Measurements from ENCODE around the gene CUL2.

The CUL2 gene

DNA sequence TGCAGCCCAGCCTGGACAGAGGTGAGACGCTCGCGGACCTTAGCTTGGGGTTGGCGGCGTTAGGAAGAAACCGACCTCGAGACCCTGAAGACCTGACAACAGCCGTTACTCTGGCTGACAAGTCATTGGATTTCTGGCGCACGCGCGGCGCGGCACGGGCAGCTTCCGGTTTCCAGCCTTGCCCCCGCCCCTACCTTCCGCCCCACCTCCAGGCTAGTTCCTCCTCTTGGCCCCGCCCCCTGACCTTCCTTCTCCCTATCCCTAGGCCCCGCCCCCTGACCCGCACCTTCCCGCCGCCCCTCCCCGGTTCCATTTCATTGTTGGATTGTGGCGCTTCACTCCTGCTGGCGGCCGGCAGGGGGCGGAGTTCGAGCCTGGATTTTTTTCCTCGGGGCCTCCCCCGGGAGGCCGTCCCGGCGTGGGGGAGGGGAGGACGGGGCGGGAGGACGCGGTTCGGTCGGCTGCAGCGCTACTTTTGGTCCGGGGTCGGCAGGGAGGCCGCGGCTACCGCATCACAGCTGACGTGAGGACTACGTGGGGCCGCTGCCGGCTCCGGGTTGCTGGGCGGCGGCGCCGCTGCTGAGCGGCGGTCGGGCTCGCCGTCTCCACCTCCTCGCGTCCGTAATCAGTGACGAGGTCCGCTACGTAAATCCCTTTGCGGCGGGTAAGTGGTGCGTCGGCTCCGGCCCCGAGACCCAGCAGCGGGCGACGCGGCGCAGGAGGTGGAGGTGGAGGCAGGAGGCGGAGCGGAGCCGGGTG lies 36.6 kb upstream of the CUL2 start, which contains the start of gene CREM:
Gene CREM, plus strand, starts transcription at position 317 of the 759 bp plus-strand sequence. CDS start 10,990 bp downstream, outside the sequence.
- H3K18ac ChIP-seq (ENCODE audit: low read length): peak within 1 kb of the TSS; percentile 98
- peak; percentile 98 for DNase-seq (ENCODE audit: low spot score)
- peak within 1 kb of the TSS; percentile 97 for H3K27ac ChIP-seq (replicated peaks; ENCODE audit: low read length)
- H2AK5ac ChIP-seq (ENCODE audit: low read depth, low read length): peak within 1 kb of the TSS; percentile 74
- peak within 1 kb of the TSS; percentile 95 for H2AFZ ChIP-seq (ENCODE audit: low read length)
- H2BK15ac ChIP-seq (ENCODE audit: low read length): peak within 1 kb of the TSS; percentile 85
- peak within 1 kb of the TSS; percentile 77 to 98 for H3K4me3 ChIP-seq (ENCODE audit: low read length in 2 of 2)
- H2BK12ac ChIP-seq (ENCODE audit: low read length): no peak within 1 kb of the TSS
- H2BK120ac ChIP-seq (ENCODE audit: low read depth, low read length): no peak within 1 kb of the TSS
- H3K9ac ChIP-seq (ENCODE audit: low read depth, low read length, poor library complexity): peak within 1 kb of the TSS; percentile 94
- no peaks in the 10 kb centered on the region for H3K27me3 ChIP-seq (ENCODE audit: control insufficient read depth in 3 of 3, insufficient read depth in 3 of 3, low read depth in 1 of 3, low read length in 3 of 3)
- H3K4ac ChIP-seq (ENCODE audit: low read length): no peak within 1 kb of the TSS
- no peaks in the 10 kb centered on the region for H3K9me3 ChIP-seq (replicated peaks in 1 of 2; ENCODE audit: control insufficient read depth in 2 of 2, insufficient read depth in 1 of 2, low read depth in 1 of 2, low read length in 2 of 2)
- peak within 1 kb of the TSS; percentile 79 for H3K14ac ChIP-seq (ENCODE audit: low read length)
- WGBS, 2 donors (ENCODE audit: extremely low coverage in 2 of 2, insufficient read length in 2 of 2, insufficient replicate concordance in 1 of 2): no CpG with 5 or more reads among the region's 80 CpGs
- H3K4me2 ChIP-seq (ENCODE audit: insufficient read depth, low read length, poor library complexity, severe bottlenecking): peak within 1 kb of the TSS; percentile 90
- H3K23ac ChIP-seq (ENCODE audit: low read depth, low read length, poor library complexity): peak within 1 kb of the TSS; percentile 100
- H3K79me1 ChIP-seq (ENCODE audit: low read depth, low read length): no peaks in the 10 kb centered on the region
- H3K36me3 ChIP-seq (replicated peaks in 1 of 2; ENCODE audit: control insufficient read depth in 2 of 2, insufficient read depth in 2 of 2, low read length in 2 of 2): no peaks in the 10 kb centered on the region
- no peak within 1 kb of the TSS for H4K91ac ChIP-seq (ENCODE audit: low read depth, low read length, poor library complexity)
- peaks cover 0 to 4% of the 10 kb centered on the region in 2 donors for H3K4me1 ChIP-seq (ENCODE audit: control insufficient read depth in 2 of 2, insufficient read depth in 1 of 2, low read depth in 1 of 2, low read length in 2 of 2)
- peak within 1 kb of the TSS; percentile 70 for H2BK5ac ChIP-seq (ENCODE audit: low read length)
- peak within 1 kb of the TSS; percentile 43 for H4K8ac ChIP-seq (ENCODE audit: low read depth, low read length)

DNA sequence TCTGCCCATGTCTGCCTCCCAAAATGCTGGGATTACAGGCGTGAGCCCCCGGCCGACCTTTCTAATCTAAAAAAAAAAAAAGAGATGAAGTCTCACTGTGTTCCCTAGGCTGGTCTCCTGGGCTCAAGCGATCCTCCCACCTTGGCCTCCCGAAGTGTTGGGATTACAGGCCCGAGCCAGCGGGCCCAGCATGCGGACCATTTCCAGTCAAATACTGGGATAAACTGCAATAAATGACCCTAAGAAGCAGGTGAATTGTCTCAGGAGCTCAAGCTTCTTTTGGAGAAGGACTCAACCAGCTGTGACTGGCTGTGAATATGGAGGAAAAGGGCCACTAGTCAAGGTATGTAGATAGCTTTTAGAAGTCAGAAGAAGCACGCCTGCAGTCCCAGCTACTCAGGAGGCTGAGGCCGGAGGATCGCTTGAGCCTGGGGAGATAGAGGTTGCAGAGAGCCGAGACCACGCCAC lies 36.0 kb upstream of the CUL2 start:
- no peak for DNase-seq (ENCODE audit: low spot score)
- Histone ChIP-seq H2AFZ (ENCODE audit: low read length) (peak overlapping the region; percentile 95), H3K79me1 (ENCODE audit: low read depth, low read length) (no peaks in the 10 kb centered on the region), H3K23ac (ENCODE audit: low read depth, low read length, poor library complexity) (peak overlapping the region; percentile 94), H3K4me1 (ENCODE audit: control insufficient read depth in 2 of 2, insufficient read depth in 1 of 2, low read depth in 1 of 2, low read length in 2 of 2) (peaks cover 0 to 4% of the 10 kb centered on the region in 2 donors), H3K4ac (ENCODE audit: low read length) (no peak overlapping the region), H3K9ac (ENCODE audit: low read depth, low read length, poor library complexity) (peak overlapping the region; percentile 92), H3K4me3 (ENCODE audit: low read length in 2 of 2) (peak overlapping the region; percentile 66 to 77), H3K36me3 (replicated peaks in 1 of 2; ENCODE audit: control insufficient read depth in 2 of 2, insufficient read depth in 2 of 2, low read length in 2 of 2) (no peaks in the 10 kb centered on the region), H3K4me2 (ENCODE audit: insufficient read depth, low read length, poor library complexity, severe bottlenecking) (peak overlapping the region; percentile 90), H2BK12ac (ENCODE audit: low read length) (no peak overlapping the region), H3K9me3 (replicated peaks in 1 of 2; ENCODE audit: control insufficient read depth in 2 of 2, insufficient read depth in 1 of 2, low read depth in 1 of 2, low read length in 2 of 2) (no peaks in the 10 kb centered on the region), H3K18ac (ENCODE audit: low read length) (peak overlapping the region; percentile 97), H2BK120ac (ENCODE audit: low read depth, low read length) (no peak overlapping the region), H2AK5ac (ENCODE audit: low read depth, low read length) (no peak overlapping the region), H4K8ac (ENCODE audit: low read depth, low read length) (peak overlapping the region; percentile 5), H2BK15ac (ENCODE audit: low read length) (no peak overlapping the region), H3K14ac (ENCODE audit: low read length) (no peak overlapping the region), H3K27ac (replicated peaks; ENCODE audit: low read length) (peak overlapping the region; percentile 67), H3K27me3 (ENCODE audit: control insufficient read depth in 3 of 3, insufficient read depth in 3 of 3, low read depth in 1 of 3, low read length in 3 of 3) (no peaks in the 10 kb centered on the region), H4K91ac (ENCODE audit: low read depth, low read length, poor library complexity) (no peak overlapping the region), H2BK5ac (ENCODE audit: low read length) (no peak overlapping the region)
- WGBS, 2 donors (ENCODE audit: extremely low coverage in 2 of 2, insufficient read length in 2 of 2, insufficient replicate concordance in 1 of 2): no CpG with 5 or more reads among the region's 13 CpGs

DNA sequence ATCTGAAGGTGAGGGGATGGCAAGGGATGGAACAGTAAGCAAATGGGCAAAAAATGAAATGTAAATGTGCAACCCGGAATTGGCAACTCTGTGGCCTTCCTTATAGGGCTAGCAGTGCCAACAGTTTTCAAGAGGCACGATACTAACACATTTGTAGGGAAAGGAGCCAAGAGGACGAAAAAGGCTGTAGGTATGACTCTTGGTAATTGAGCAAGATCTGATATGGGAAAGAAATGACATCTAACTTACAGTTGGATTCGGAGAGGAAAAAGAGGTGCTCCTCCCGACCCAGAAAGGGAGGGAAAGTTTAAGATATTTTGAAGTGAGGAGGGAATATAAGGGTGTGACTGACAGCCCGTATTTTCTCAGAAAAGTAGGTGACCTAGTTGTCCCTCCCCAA lies 34.4 kb upstream of the CUL2 start:
- no peak overlapping the region for H3K9ac ChIP-seq (ENCODE audit: low read depth, low read length, poor library complexity)
- H3K9me3 ChIP-seq (replicated peaks in 1 of 2; ENCODE audit: control insufficient read depth in 2 of 2, insufficient read depth in 1 of 2, low read depth in 1 of 2, low read length in 2 of 2): no peaks in the 10 kb centered on the region
- H3K23ac ChIP-seq (ENCODE audit: low read depth, low read length, poor library complexity): no peak overlapping the region
- H2BK5ac ChIP-seq (ENCODE audit: low read length): no peak overlapping the region
- H4K8ac ChIP-seq (ENCODE audit: low read depth, low read length): no peak overlapping the region
- DNase-seq (ENCODE audit: low spot score): no peak
- no peak overlapping the region for H2BK120ac ChIP-seq (ENCODE audit: low read depth, low read length)
- peaks cover 0 to 4% of the 10 kb centered on the region in 2 donors for H3K4me1 ChIP-seq (ENCODE audit: control insufficient read depth in 2 of 2, insufficient read depth in 1 of 2, low read depth in 1 of 2, low read length in 2 of 2)
- no peak overlapping the region for H3K14ac ChIP-seq (ENCODE audit: low read length)
- H3K4me3 ChIP-seq (ENCODE audit: low read length in 2 of 2): no peak overlapping the region
- no peak overlapping the region for H2AK5ac ChIP-seq (ENCODE audit: low read depth, low read length)
- no peak overlapping the region for H3K4me2 ChIP-seq (ENCODE audit: insufficient read depth, low read length, poor library complexity, severe bottlenecking)
- WGBS, 2 donors (ENCODE audit: extremely low coverage in 2 of 2, insufficient read length in 2 of 2, insufficient replicate concordance in 1 of 2): no CpG with 5 or more reads among the region's 6 CpGs
- no peak overlapping the region for H3K27ac ChIP-seq (replicated peaks; ENCODE audit: low read length)
- H4K91ac ChIP-seq (ENCODE audit: low read depth, low read length, poor library complexity): no peak overlapping the region
- no peak overlapping the region for H3K4ac ChIP-seq (ENCODE audit: low read length)
- no peaks in the 10 kb centered on the region for H3K27me3 ChIP-seq (ENCODE audit: control insufficient read depth in 3 of 3, insufficient read depth in 3 of 3, low read depth in 1 of 3, low read length in 3 of 3)
- H3K79me1 ChIP-seq (ENCODE audit: low read depth, low read length): no peaks in the 10 kb centered on the region
- no peak overlapping the region for H2AFZ ChIP-seq (ENCODE audit: low read length)
- no peaks in the 10 kb centered on the region for H3K36me3 ChIP-seq (replicated peaks in 1 of 2; ENCODE audit: control insufficient read depth in 2 of 2, insufficient read depth in 2 of 2, low read length in 2 of 2)
- H3K18ac ChIP-seq (ENCODE audit: low read length): no peak overlapping the region
- no peak overlapping the region for H2BK12ac ChIP-seq (ENCODE audit: low read length)
- no peak overlapping the region for H2BK15ac ChIP-seq (ENCODE audit: low read length)

DNA sequence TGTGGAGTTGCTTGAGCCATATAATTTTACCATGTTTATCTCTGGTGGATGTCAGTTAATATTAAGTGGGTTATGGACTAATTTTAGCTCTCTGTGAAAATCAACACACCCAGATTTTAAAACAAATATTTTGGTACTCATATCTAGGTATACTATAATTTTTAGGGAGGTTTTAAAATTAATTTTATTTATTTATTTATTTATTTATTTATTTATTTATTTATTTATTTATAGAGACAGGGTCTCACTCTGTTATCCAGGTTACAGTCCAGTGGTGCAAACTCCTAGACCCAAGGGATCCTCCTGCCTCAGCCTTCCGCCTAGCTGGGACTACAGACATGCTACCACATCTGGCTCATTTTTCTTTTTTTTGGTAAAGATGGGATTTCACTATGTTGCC lies 29.2 kb upstream of the CUL2 start:
- WGBS, 2 donors (ENCODE audit: extremely low coverage in 2 of 2, insufficient read length in 2 of 2, insufficient replicate concordance in 1 of 2): no CpG with 5 or more reads among the region's 1 CpG

More for the DNA sequence above, 29.2 kb upstream of the CUL2 start:
- H3K27me3 ChIP-seq (ENCODE audit: control insufficient read depth in 3 of 3, insufficient read depth in 3 of 3, low read depth in 1 of 3, low read length in 3 of 3): no peaks in the 10 kb centered on the region
- no peak overlapping the region for H2AFZ ChIP-seq (ENCODE audit: low read length)
- no peak overlapping the region for H2AK5ac ChIP-seq (ENCODE audit: low read depth, low read length)
- H2BK5ac ChIP-seq (ENCODE audit: low read length): no peak overlapping the region
- no peak overlapping the region for H2BK15ac ChIP-seq (ENCODE audit: low read length)
- no peak overlapping the region for H3K4me2 ChIP-seq (ENCODE audit: insufficient read depth, low read length, poor library complexity, severe bottlenecking)
- H2BK120ac ChIP-seq (ENCODE audit: low read depth, low read length): no peak overlapping the region
- no peak overlapping the region for H4K91ac ChIP-seq (ENCODE audit: low read depth, low read length, poor library complexity)
- H3K14ac ChIP-seq (ENCODE audit: low read length): no peak overlapping the region
- no peaks in the 10 kb centered on the region for H3K36me3 ChIP-seq (replicated peaks in 1 of 2; ENCODE audit: control insufficient read depth in 2 of 2, insufficient read depth in 2 of 2, low read length in 2 of 2)
- H3K79me1 ChIP-seq (ENCODE audit: low read depth, low read length): no peaks in the 10 kb centered on the region
- no peak overlapping the region for H3K23ac ChIP-seq (ENCODE audit: low read depth, low read length, poor library complexity)
- no peaks in the 10 kb centered on the region for H3K4me1 ChIP-seq (ENCODE audit: control insufficient read depth in 2 of 2, insufficient read depth in 1 of 2, low read depth in 1 of 2, low read length in 2 of 2)
- H4K8ac ChIP-seq (ENCODE audit: low read depth, low read length): no peak overlapping the region
- no peak overlapping the region for H3K18ac ChIP-seq (ENCODE audit: low read length)
- H3K27ac ChIP-seq (replicated peaks; ENCODE audit: low read length): no peak overlapping the region
- H3K4ac ChIP-seq (ENCODE audit: low read length): no peak overlapping the region
- no peak for DNase-seq (ENCODE audit: low spot score)
- H3K9me3 ChIP-seq (replicated peaks in 1 of 2; ENCODE audit: control insufficient read depth in 2 of 2, insufficient read depth in 1 of 2, low read depth in 1 of 2, low read length in 2 of 2): no peaks in the 10 kb centered on the region
- H2BK12ac ChIP-seq (ENCODE audit: low read length): no peak overlapping the region
- no peak overlapping the region for H3K9ac ChIP-seq (ENCODE audit: low read depth, low read length, poor library complexity)
- no peak overlapping the region for H3K4me3 ChIP-seq (ENCODE audit: low read length in 2 of 2)

All from neuronal stem cell (in vitro differentiated cells).